IMR-90 (cell line): ENCODE results near the gene PCBP3. TPM values are rescaled to one million over a fixed set of nuclear protein-coding genes. Genes with fewer than 3 reads are reported as not detected.

Source experiments
- ATAC-seq: fragments of 200-7000 bp; cut with Tn5 transposase; 2 replicates; pipeline ENCODE4 v1.9.1; 2020; ENCODE audit warnings: low read depth, mild to moderate bottlenecking, moderate library complexity
- BruUV-seq: library from RNA; stranded (reverse); fragments of 400-500 nt; replicated peaks from 2 replicates; lab custom pipeline; 2021; lab: Mats Ljungman, UMichigan
- CTCF ChIA-PET: fragments of 300-600 bp; formaldehyde crosslinking; extraction: SDS; loops from one replicate; lab custom pipeline; 2021; ENCODE audit warnings: antibody characterized with exemption; lab: Yijun Ruan, JAX
- POLR2A ChIA-PET: fragments of 300-600 bp; sonication (Branson Sonifier 250); formaldehyde crosslinking; loops from one replicate; lab custom pipeline; 2022; ENCODE audit warnings: antibody characterized with exemption; ENCODE audit not compliant: unreplicated experiment; lab: Charles Lee
- DNase-seq: peaks from one replicate; pipeline ENCODE4 v3.0.0; 2013
- H2AFZ ChIP-seq: replicated peaks from 2 replicates; pipeline ENCODE3; 2013; ENCODE audit warnings: low read length, mild to moderate bottlenecking; ENCODE audit not compliant: poor library complexity
- H2AK5ac ChIP-seq: 2 replicates; pipeline ENCODE4 v1.6.1; 2013; ENCODE audit warnings: low read depth, low read length, inconsistent platforms
- H2AK9ac ChIP-seq: replicated peaks from 2 replicates; pipeline ENCODE3; 2013; ENCODE audit warnings: mild to moderate bottlenecking, low read depth, low read length, moderate library complexity; ENCODE audit not compliant: poor library complexity
- H2BK120ac ChIP-seq: 2 replicates; pipeline ENCODE4 v1.6.1; 2013; ENCODE audit warnings: low read depth, low read length, inconsistent platforms
- H2BK15ac ChIP-seq: 3 replicates; pipeline ENCODE4 v1.6.1; 2013; ENCODE audit warnings: low read depth, low read length, inconsistent platforms
- H2BK20ac ChIP-seq: 2 replicates; pipeline ENCODE4 v1.6.1; 2013; ENCODE audit warnings: low read depth, mild to moderate bottlenecking, inconsistent platforms, low read length, moderate library complexity
- H2BK5ac ChIP-seq: 2 replicates; pipeline ENCODE4 v1.6.1; 2013; ENCODE audit warnings: mild to moderate bottlenecking, low read depth, low read length, inconsistent platforms; ENCODE audit not compliant: poor library complexity, severe bottlenecking
- H3K14ac ChIP-seq: replicated peaks from 2 replicates; pipeline ENCODE4 v1.6.1; 2013; ENCODE audit warnings: low read depth, low read length, inconsistent platforms
- H3K18ac ChIP-seq: 2 replicates; pipeline ENCODE4 v1.6.1; 2013; ENCODE audit warnings: low read depth, low read length, control low read depth
- H3K23ac ChIP-seq: 2 replicates; pipeline ENCODE4 v1.6.1; 2013; ENCODE audit warnings: low read depth, low read length, inconsistent platforms
- H3K27ac ChIP-seq: 2 replicates; pipeline ENCODE4 v1.5.1; 2013; ENCODE audit warnings: mild to moderate bottlenecking, control low read depth, low read length; ENCODE audit not compliant: insufficient read depth
- H3K27me3 ChIP-seq: 2 replicates; pipeline ENCODE4 v1.6.1; 2013; ENCODE audit warnings: low read length; ENCODE audit not compliant: control insufficient read depth, insufficient read depth
- H3K36me3 ChIP-seq: 2 replicates; pipeline ENCODE4 v1.6.1; 2013; ENCODE audit warnings: low read length, mixed read lengths; ENCODE audit not compliant: control insufficient read depth, insufficient read depth
- H3K4ac ChIP-seq: 2 replicates; pipeline ENCODE4 v1.6.1; 2013; ENCODE audit warnings: low read depth, low read length, inconsistent platforms
- H3K4me1 ChIP-seq: 2 replicates; pipeline ENCODE4 v1.6.1; 2013; ENCODE audit warnings: low read length, mixed read lengths; ENCODE audit not compliant: control insufficient read depth, insufficient read depth
- H3K4me2 ChIP-seq: 2 replicates; pipeline ENCODE4 v1.6.1; 2013; ENCODE audit warnings: low read depth, mild to moderate bottlenecking, control low read depth, low read length, moderate library complexity
- H3K4me3 ChIP-seq: 2 replicates; pipeline ENCODE4 v1.5.1; 2013; ENCODE audit warnings: low read depth, mild to moderate bottlenecking, control low read depth, low read length, moderate library complexity; ENCODE audit not compliant: insufficient read depth
- H3K56ac ChIP-seq: 2 replicates; pipeline ENCODE4 v1.6.1; 2013; ENCODE audit warnings: low read length, inconsistent platforms; ENCODE audit not compliant: insufficient read depth; ENCODE audit errors: extremely low read depth
- H3K79me1 ChIP-seq, 2 experiments: 2 replicates each; pipeline ENCODE4 v1.6.1; 2013; ENCODE audit warnings: low read length in 2 of 2, inconsistent platforms in 1 of 2, low read depth in 1 of 2
- H3K9ac ChIP-seq: 2 replicates; pipeline ENCODE4 v1.6.1; 2013; ENCODE audit warnings: low read depth, low read length, control low read depth
- H3K9me1 ChIP-seq: 2 replicates; pipeline ENCODE4 v1.6.1; 2013; ENCODE audit warnings: low read length, inconsistent platforms; ENCODE audit not compliant: insufficient read depth
- H3K9me3 ChIP-seq: 2 replicates; pipeline ENCODE4 v1.6.1; 2013; ENCODE audit warnings: low read length; ENCODE audit not compliant: control insufficient read depth, insufficient read depth
- H4K20me1 ChIP-seq: 2 replicates; pipeline ENCODE4 v1.6.1; 2013; ENCODE audit warnings: low read length, inconsistent platforms; ENCODE audit not compliant: insufficient read depth
- H4K5ac ChIP-seq: 2 replicates; pipeline ENCODE4 v1.6.1; 2013; ENCODE audit warnings: mild to moderate bottlenecking, low read depth, low read length, control low read depth
- H4K8ac ChIP-seq, 2 experiments: 2 replicates each; pipeline ENCODE4 v1.6.1; 2013; ENCODE audit warnings: low read depth in 2 of 2, low read length in 2 of 2, control low read depth in 1 of 2, inconsistent platforms in 1 of 2
- H4K91ac ChIP-seq: 2 replicates; pipeline ENCODE4 v1.6.1; 2013; ENCODE audit warnings: low read depth, low read length, inconsistent platforms; ENCODE audit not compliant: insufficient read depth
- BHLHE40 ChIP-seq: fragments of 150-350 bp; IDR thresholded peaks from 2 replicates; pipeline ENCODE4 v1.6.1; 2016; ENCODE audit warnings: mild to moderate bottlenecking, low read depth, low read length
- FOS ChIP-seq: fragments of 150-350 bp; IDR thresholded peaks from 2 replicates; pipeline ENCODE4 v1.6.1; 2016; ENCODE audit warnings: low read depth, low read length
- MAZ ChIP-seq: IDR thresholded peaks from 2 replicates; pipeline ENCODE4 v1.6.1; 2012; ENCODE audit warnings: low read depth, mild to moderate bottlenecking, low read length, improper control_type of control experiment, moderate library complexity, borderline replicate concordance
- MXI1 ChIP-seq: IDR thresholded peaks from 2 replicates; pipeline ENCODE4 v1.6.1; 2012; ENCODE audit warnings: low read depth, mild to moderate bottlenecking, low read length, moderate library complexity, borderline replicate concordance
- POLR2A ChIP-seq: IDR thresholded peaks from 2 replicates; pipeline ENCODE4 v1.6.1; 2012; ENCODE audit warnings: mild to moderate bottlenecking, low read depth, low read length
- RAD21 ChIP-seq: IDR thresholded peaks from 2 replicates; pipeline ENCODE4 v1.6.1; 2012; ENCODE audit warnings: low read length, improper control_type of control experiment
- WGBS, 2 experiments: methylation state at CpG; one replicate each; pipeline versions ENCODE4 v1.1.5 to v1.1.7; 2013; ENCODE audit warnings: missing lambda C conversion rate in 2 of 2; ENCODE audit not compliant: insufficient read length in 1 of 2; ENCODE audit errors: extremely low coverage in 2 of 2; 5-methylcytosine and 5-hydroxymethylcytosine counted together
- dilution Hi-C: fragments of 300-500 bp; cut with HindIII; formaldehyde crosslinking; loops from one replicate; pipeline ENCODE4 v1.14.3; 2018; ENCODE audit warnings: low sequenced_read_pairs; ENCODE audit not compliant: unreplicated experiment
- in situ Hi-C: fragments of 300-500 bp; cut with MboI; formaldehyde crosslinking; loops from 3 replicates; pipeline ENCODE4 v1.14.3; 2019; ENCODE audit warnings: low sequenced_read_pairs, inconsistent platforms, mixed read lengths
- intact Hi-C: fragments of 100-400 bp; cut with micrococcal nuclease; formaldehyde crosslinking; loops from 2 replicates; pipeline ENCODE4 v1.10.0; 2022
- polyA plus RNA-seq, 3 experiments: library from polyadenylated mRNA; depleted of rRNA; stranded (reverse); fragments of >200 nt; gene quantifications; 2 replicates each; pipeline ENCODE4 v1.2.3, GENCODE V29; 2012; ENCODE audit warnings: low replicate concordance in 1 of 3
- total RNA-seq: library from RNA; depleted of rRNA; stranded (reverse); fragments of >200 nt; gene quantifications from 2 replicates; pipeline ENCODE4 v1.2.3, GENCODE V29; 2012
- TF ChIP-seq, protein P1 (sequence below): conservative IDR thresholded peaks from 2 replicates; pipeline ENCODE4 v1.5.1; 2012; ENCODE audit warnings: mild to moderate bottlenecking, low read depth, low read length, improper control_type of control experiment
- TF ChIP-seq, protein P2 (sequence below): fragments of 150-350 bp; IDR thresholded peaks from 2 replicates; pipeline ENCODE4 v1.6.1; 2016; ENCODE audit warnings: low read depth, mild to moderate bottlenecking, low read length, moderate library complexity, borderline replicate concordance

Gene PCBP3
- total and polyA plus RNA-seq, 2 of the 4 experiments (the other 2 are of a cell fraction) = 2.9 to 3.9 TPM

DNA sequence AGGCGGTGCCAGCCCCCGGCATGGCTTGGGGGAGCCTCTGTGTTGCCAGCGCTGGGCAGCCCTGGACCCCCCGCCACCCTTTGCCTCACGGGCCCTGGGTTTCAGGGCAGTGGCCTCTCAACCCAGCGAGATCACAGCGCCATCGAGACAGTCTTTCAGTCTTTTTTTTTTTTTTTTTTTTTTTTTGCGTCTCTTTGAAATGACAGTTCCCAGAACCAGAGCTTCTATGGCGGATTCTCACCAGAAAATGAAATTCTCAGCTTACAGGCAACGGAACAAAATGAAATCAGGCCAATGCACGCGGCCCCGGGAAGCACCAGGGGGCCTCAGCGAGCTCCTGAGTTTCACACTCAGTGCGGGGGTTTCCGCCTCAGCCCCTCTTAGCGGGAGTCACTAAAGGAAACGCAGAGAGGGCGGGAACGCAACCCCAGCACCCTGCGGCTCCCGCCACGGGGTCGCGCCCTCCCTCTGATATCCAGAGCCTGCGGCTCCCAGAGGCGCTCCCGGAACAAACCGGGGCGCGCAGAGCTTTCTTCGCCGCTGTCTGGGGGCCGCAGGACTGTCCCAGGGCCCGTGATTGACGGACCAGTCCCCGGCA is 330.0 kb downstream of the PCBP3 start (continued):
- no peak for TF ChIP-seq BHLHE40
- no peak for TF ChIP-seq MXI1

DNA sequence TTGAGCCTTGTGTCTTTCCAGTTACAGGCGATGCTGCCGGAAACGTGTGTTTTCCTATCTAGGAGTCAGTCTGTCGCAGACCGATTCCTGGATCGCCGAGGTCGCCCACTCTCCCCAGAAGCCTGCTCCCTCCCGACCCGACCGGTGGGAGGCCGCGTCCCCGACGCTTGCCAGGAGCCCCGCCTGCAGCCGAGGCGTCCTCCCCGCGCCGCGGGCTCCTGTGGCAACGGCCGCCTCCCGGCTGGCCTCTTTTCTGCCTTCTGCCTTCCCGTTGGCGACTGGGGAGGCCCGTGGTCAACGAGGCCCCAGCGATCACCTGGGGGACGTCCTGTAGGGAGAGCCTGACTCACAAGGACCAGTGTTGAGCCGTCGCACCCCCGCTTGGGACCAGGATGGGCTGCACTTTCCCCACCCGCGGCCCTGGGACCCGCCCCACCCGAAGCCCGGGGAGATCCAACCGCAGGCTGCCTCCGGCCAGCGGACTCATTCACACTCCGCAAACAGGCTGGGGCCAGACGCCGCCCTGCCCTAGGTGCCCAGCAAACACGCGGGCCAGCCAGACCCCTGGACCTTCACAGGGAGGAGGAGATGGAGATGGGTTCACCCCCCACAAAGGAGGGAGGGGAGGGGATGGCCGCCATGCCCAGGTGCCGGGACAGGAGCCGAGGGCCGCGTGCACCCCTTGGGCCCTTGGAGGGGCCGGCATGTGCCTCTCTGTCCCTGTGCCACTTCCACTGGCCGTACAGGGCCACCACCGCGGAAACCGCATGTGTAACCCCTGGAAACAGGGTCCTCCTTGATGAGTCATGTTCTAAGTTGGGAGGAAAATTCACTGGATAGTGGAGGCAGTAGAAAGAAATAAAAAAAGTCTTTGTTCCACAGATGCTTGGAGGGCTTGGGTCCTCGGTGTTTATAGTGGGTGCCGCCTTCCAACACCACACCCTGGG is 330.8 kb downstream of the PCBP3 start:
- peak; percentile 12 for ATAC-seq
- Histone ChIP-seq H3K14ac (peak overlapping the region; percentile 94), H3K4me1 (peaks cover 52% of the 10 kb centered on the region), H4K91ac (peak overlapping the region; percentile 97), H2BK20ac (peak overlapping the region; percentile 92), H3K23ac (peak overlapping the region; percentile 98), H3K4me2 (peak overlapping the region; percentile 71), H3K27ac (peak overlapping the region; percentile 91), H3K36me3 (no peaks in the 10 kb centered on the region), H3K56ac (peak overlapping the region; percentile 73), H3K4ac (peak overlapping the region; percentile 100), H2BK5ac (peak overlapping the region; percentile 80), H3K27me3 (no peaks in the 10 kb centered on the region), H3K9ac (peak overlapping the region; percentile 37), H3K9me3 (no peaks in the 10 kb centered on the region), H4K8ac (peak overlapping the region; percentile 95 to 96), H3K4me3 (peak overlapping the region; percentile 14), H2AFZ (peak overlapping the region; percentile 91), H2AK5ac (peak overlapping the region; percentile 99), H3K79me1 (peaks cover 0 to 29% of the 10 kb centered on the region in 2 experiments; a peak in 2 of 4 replicates), H2BK15ac (peak overlapping the region; percentile 85; the same call in 2 of the 3 replicates), H4K5ac (peak overlapping the region; percentile 79), H3K9me1 (no peaks in the 10 kb centered on the region), H4K20me1 (no peaks in the 10 kb centered on the region), H2BK120ac (peak overlapping the region; percentile 98), H3K18ac (peak overlapping the region; percentile 90), H2AK9ac (peak overlapping the region; percentile 100)
- dilution Hi-C loops (no loop called here), in situ Hi-C loops (loop anchor here (5.0 kb wide), 1 partner anchor 118 kb away; no protein-coding TSS in a partner anchor), intact Hi-C loops (loop anchor here (5.0 to 10.0 kb wide), 2 partner anchors 313 to 350 kb away; partner anchors contain the start of genes C21orf58, MCM3AP, PCNT and YBEY)
- POLR2A ChIA-PET = interaction anchor here (0.6 to 1.7 kb wide), 4 partner anchors 82 to 294 kb away, joined by 4 to 8 read pairs (median 6); no protein-coding TSS in a partner anchor
- BruUV-seq = no TSS peak
- DNase-seq = peak; percentile 82
- CTCF ChIA-PET = interaction anchor here (1.5 kb wide), 1 partner anchor 169 kb away, joined by 6 read pairs; no protein-coding TSS in a partner anchor
- WGBS, 2 experiments = 3% methylated on average over 22 of the region's 59 CpGs; no CpG with 5 or more reads in 1 of the 2 experiments
- TF ChIP-seq, protein P1, sequence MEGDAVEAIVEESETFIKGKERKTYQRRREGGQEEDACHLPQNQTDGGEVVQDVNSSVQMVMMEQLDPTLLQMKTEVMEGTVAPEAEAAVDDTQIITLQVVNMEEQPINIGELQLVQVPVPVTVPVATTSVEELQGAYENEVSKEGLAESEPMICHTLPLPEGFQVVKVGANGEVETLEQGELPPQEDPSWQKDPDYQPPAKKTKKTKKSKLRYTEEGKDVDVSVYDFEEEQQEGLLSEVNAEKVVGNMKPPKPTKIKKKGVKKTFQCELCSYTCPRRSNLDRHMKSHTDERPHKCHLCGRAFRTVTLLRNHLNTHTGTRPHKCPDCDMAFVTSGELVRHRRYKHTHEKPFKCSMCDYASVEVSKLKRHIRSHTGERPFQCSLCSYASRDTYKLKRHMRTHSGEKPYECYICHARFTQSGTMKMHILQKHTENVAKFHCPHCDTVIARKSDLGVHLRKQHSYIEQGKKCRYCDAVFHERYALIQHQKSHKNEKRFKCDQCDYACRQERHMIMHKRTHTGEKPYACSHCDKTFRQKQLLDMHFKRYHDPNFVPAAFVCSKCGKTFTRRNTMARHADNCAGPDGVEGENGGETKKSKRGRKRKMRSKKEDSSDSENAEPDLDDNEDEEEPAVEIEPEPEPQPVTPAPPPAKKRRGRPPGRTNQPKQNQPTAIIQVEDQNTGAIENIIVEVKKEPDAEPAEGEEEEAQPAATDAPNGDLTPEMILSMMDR = no peak
- TF ChIP-seq POLR2A = peak; percentile 35
- TF ChIP-seq BHLHE40 = peak; percentile 87
- peak; percentile 91 for TF ChIP-seq FOS
- 0 out of 2 replicates have a peak, but pooled peaks have one; percentile 8 for TF ChIP-seq MAZ
- TF ChIP-seq, protein P2, sequence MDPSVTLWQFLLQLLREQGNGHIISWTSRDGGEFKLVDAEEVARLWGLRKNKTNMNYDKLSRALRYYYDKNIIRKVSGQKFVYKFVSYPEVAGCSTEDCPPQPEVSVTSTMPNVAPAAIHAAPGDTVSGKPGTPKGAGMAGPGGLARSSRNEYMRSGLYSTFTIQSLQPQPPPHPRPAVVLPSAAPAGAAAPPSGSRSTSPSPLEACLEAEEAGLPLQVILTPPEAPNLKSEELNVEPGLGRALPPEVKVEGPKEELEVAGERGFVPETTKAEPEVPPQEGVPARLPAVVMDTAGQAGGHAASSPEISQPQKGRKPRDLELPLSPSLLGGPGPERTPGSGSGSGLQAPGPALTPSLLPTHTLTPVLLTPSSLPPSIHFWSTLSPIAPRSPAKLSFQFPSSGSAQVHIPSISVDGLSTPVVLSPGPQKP = no peak
- TF ChIP-seq RAD21 = no peak
